H1 (cell line): ENCODE measurements around the gene RHOV. TPM values are rescaled to one million over a fixed set of nuclear protein-coding genes. Genes with fewer than 3 reads are reported as not detected.

Source experiments
- CTCF ChIA-PET: fragments of 300-600 bp; sonication (Branson Sonifier 250); formaldehyde crosslinking; loops from one replicate; lab custom pipeline; 2021; ENCODE audit not compliant: partially characterized antibody; lab: Charles Lee
- POLR2A ChIA-PET: fragments of 300-600 bp; sonication (Branson Sonifier 250); formaldehyde crosslinking; loops from one replicate; lab custom pipeline; 2021; ENCODE audit warnings: inconsistent platforms; ENCODE audit not compliant: partially characterized antibody; lab: Charles Lee
- DNase-seq, 2 experiments: peaks; one replicate each; pipeline versions ENCODE4 v3.0.0 to v3.0.0-alpha.2; 2010 to 2022; ENCODE audit warnings: low spot score in 2 of 2, low read depth in 1 of 2, mixed read lengths in 1 of 2
- FAIRE-seq: peaks from 2 replicates; lab custom pipeline; 2011; peaks lifted over from hg19 to GRCh38; lab: Jason Lieb, UNC
- H2AFZ ChIP-seq: 2 replicates; pipeline ENCODE4 v1.8.1; 2012; ENCODE audit warnings: low read length, inconsistent platforms
- H2AK5ac ChIP-seq: 2 replicates; pipeline ENCODE4 v1.6.1; 2013; ENCODE audit warnings: low read depth, low read length
- H2BK120ac ChIP-seq: replicated peaks from 2 replicates; pipeline ENCODE3; 2013; ENCODE audit warnings: low read depth, low read length, inconsistent platforms
- H2BK12ac ChIP-seq: 2 replicates; pipeline ENCODE4 v1.6.1; 2013; ENCODE audit warnings: low read depth, low read length
- H2BK15ac ChIP-seq: 2 replicates; pipeline ENCODE4 v1.6.1; 2013; ENCODE audit warnings: low read length
- H2BK20ac ChIP-seq: 2 replicates; pipeline ENCODE4 v1.6.1; 2013; ENCODE audit warnings: low read length
- H2BK5ac ChIP-seq: 2 replicates; pipeline ENCODE4 v1.6.1; 2013; ENCODE audit warnings: low read depth, low read length
- H3K14ac ChIP-seq: 2 replicates; pipeline ENCODE4 v1.6.1; 2013; ENCODE audit warnings: inconsistent platforms; ENCODE audit not compliant: insufficient read length
- H3K18ac ChIP-seq: 2 replicates; pipeline ENCODE4 v1.6.1; 2013; ENCODE audit warnings: low read length; ENCODE audit errors: extremely low read depth
- H3K23ac ChIP-seq: 2 replicates; pipeline ENCODE4 v1.6.1; 2013; ENCODE audit warnings: inconsistent platforms; ENCODE audit not compliant: insufficient read length
- H3K23me2 ChIP-seq: 2 replicates; pipeline ENCODE4 v1.6.1; 2013; ENCODE audit warnings: low read depth, low read length
- H3K27ac ChIP-seq: 2 replicates; pipeline ENCODE4 v1.6.1; 2011; ENCODE audit warnings: low read depth, low read length, inconsistent platforms
- H3K27me3 ChIP-seq, 4 experiments: replicated peaks in 1 of 4; 1 replicate in 1 of 4; 2 replicates in 3 of 4; pipeline versions ENCODE4 v1.6.1 to v1.8.1; 2011 to 2013; ENCODE audit warnings: low read length in 3 of 4, mild to moderate bottlenecking in 3 of 4, inconsistent platforms in 2 of 4, mixed read lengths in 2 of 4, moderate library complexity in 1 of 4; ENCODE audit not compliant: control insufficient read depth in 3 of 4, insufficient read depth in 3 of 4; ENCODE audit errors: extremely low read depth in 1 of 4
- H3K36me3 ChIP-seq, 4 experiments: 2 replicates each; pipeline versions ENCODE4 v1.6.1 to v1.8.1; 2011 to 2013; ENCODE audit warnings: mild to moderate bottlenecking in 4 of 4, low read length in 3 of 4, moderate library complexity in 2 of 4, control low read depth in 1 of 4, inconsistent platforms in 1 of 4; ENCODE audit not compliant: insufficient read depth in 4 of 4, control insufficient read depth in 2 of 4
- H3K4ac ChIP-seq: replicated peaks from 2 replicates; pipeline ENCODE3; 2013; ENCODE audit warnings: low read length, low read depth, mixed read lengths, inconsistent platforms; ENCODE audit not compliant: insufficient read length
- H3K4me1 ChIP-seq, 4 experiments: replicated peaks in 1 of 4; 1 replicate in 1 of 4; 2 replicates in 3 of 4; pipeline versions ENCODE4 v1.6.1 to v1.8.1; 2011 to 2013; ENCODE audit warnings: low read length in 3 of 4, inconsistent platforms in 2 of 4, mixed read lengths in 1 of 4; ENCODE audit not compliant: insufficient read depth in 4 of 4, control insufficient read depth in 3 of 4
- H3K4me2 ChIP-seq, 2 experiments: 2 replicates each; pipeline versions ENCODE4 v1.6.1 to v1.8.1; 2011 to 2013; ENCODE audit warnings: low read depth in 2 of 2, low read length in 2 of 2, control low read depth in 1 of 2, inconsistent platforms in 1 of 2, mild to moderate bottlenecking in 1 of 2; ENCODE audit not compliant: insufficient read depth in 1 of 2
- H3K4me3 ChIP-seq, 4 experiments: fragments of 200-600, 300-600 bp in 1 of 4; sonication (generic), shearing (Covaris generic), sonication (Bioruptor Twin) in 1 of 4; 2 replicates each; pipeline versions ENCODE4 v1.5.1 to v1.8.1; 2011 to 2016; ENCODE audit warnings: low read length in 4 of 4, low read depth in 3 of 4, control low read depth in 2 of 4, inconsistent platforms in 2 of 4, mild to moderate bottlenecking in 2 of 4, mixed read lengths in 1 of 4, moderate library complexity in 1 of 4; ENCODE audit not compliant: insufficient read depth in 2 of 4; ENCODE audit errors: extremely low read depth in 1 of 4
- H3K56ac ChIP-seq: replicated peaks from 2 replicates; pipeline ENCODE3; 2013; ENCODE audit warnings: low read depth, mild to moderate bottlenecking, mixed read lengths, low read length, inconsistent platforms; ENCODE audit not compliant: insufficient read length
- H3K79me1 ChIP-seq: 2 replicates; pipeline ENCODE4 v1.6.1; 2013; ENCODE audit warnings: low read depth, low read length, control low read depth
- H3K79me2 ChIP-seq, 2 experiments: 2 replicates each; pipeline versions ENCODE4 v1.6.1 to v1.8.1; 2012 to 2013; ENCODE audit warnings: low read length in 2 of 2, mild to moderate bottlenecking in 2 of 2, inconsistent platforms in 1 of 2; ENCODE audit not compliant: insufficient read depth in 2 of 2, control insufficient read depth in 1 of 2
- H3K9ac ChIP-seq, 4 experiments: replicated peaks in 1 of 4; 1 replicate in 1 of 4; 2 replicates in 3 of 4; pipeline versions ENCODE4 v1.6.1 to v1.8.1; 2011 to 2013; ENCODE audit warnings: low read depth in 3 of 4, low read length in 3 of 4, control low read depth in 2 of 4, mild to moderate bottlenecking in 2 of 4, moderate library complexity in 2 of 4, inconsistent platforms in 1 of 4; ENCODE audit errors: extremely low read depth in 1 of 4
- H3K9me3 ChIP-seq, 2 experiments: 2 replicates each; pipeline versions ENCODE4 v1.6.1 to v1.8.1; 2012 to 2013; ENCODE audit warnings: mild to moderate bottlenecking in 2 of 2, moderate library complexity in 2 of 2, control low read depth in 1 of 2, inconsistent platforms in 1 of 2, low read depth in 1 of 2, low read length in 1 of 2, mixed read lengths in 1 of 2; ENCODE audit not compliant: insufficient read depth in 2 of 2
- H4K20me1 ChIP-seq, 2 experiments: replicated peaks in 1 of 2; 2 replicates each; pipeline versions ENCODE3 to v1.8.1; 2011 to 2013; ENCODE audit warnings: inconsistent platforms in 2 of 2, low read length in 2 of 2, mild to moderate bottlenecking in 1 of 2; ENCODE audit not compliant: insufficient read depth in 2 of 2, control insufficient read depth in 1 of 2
- H4K5ac ChIP-seq: 2 replicates; pipeline ENCODE4 v1.6.1; 2013; ENCODE audit warnings: low read length, low read depth, mixed read lengths, inconsistent platforms; ENCODE audit not compliant: insufficient read length
- H4K8ac ChIP-seq: 2 replicates; pipeline ENCODE4 v1.8.0; 2013; ENCODE audit warnings: mild to moderate bottlenecking, moderate library complexity, low read length, inconsistent platforms; ENCODE audit not compliant: insufficient read depth; ENCODE audit errors: extremely low read depth
- H4K91ac ChIP-seq: replicated peaks from 2 replicates; pipeline ENCODE3; 2013; ENCODE audit warnings: low read length, mixed read lengths, inconsistent platforms; ENCODE audit not compliant: insufficient read length
- CREB1 ChIP-seq: IDR thresholded peaks from 2 replicates; pipeline ENCODE4 v1.6.1; 2012; ENCODE audit warnings: inconsistent platforms
- GTF2F1 ChIP-seq: IDR thresholded peaks from 2 replicates; pipeline ENCODE4 v1.6.1; 2012; ENCODE audit warnings: low read depth, low read length, improper control_type of control experiment, borderline replicate concordance
- JUN ChIP-seq: IDR thresholded peaks from 2 replicates; pipeline ENCODE4 v1.6.1; 2011; ENCODE audit warnings: low read depth, mild to moderate bottlenecking, improper control_type of control experiment, low read length
- KDM4A ChIP-seq: IDR thresholded peaks from one replicate; pipeline ENCODE4 v1.7.1; 2012; ENCODE audit warnings: low read depth, mild to moderate bottlenecking, moderate library complexity, low read length, inconsistent platforms; ENCODE audit not compliant: severe bottlenecking
- MAFK ChIP-seq: IDR thresholded peaks from 2 replicates; pipeline ENCODE4 v1.6.1; 2012; ENCODE audit warnings: low read depth, mild to moderate bottlenecking, improper control_type of control experiment, low read length
- POLR2A ChIP-seq, 2 experiments: IDR thresholded peaks; 1 replicate in 1 of 2; 2 replicates in 1 of 2; pipeline ENCODE4 v1.6.1; 2011; ENCODE audit warnings: low read depth in 2 of 2, low read length in 2 of 2, mild to moderate bottlenecking in 2 of 2; ENCODE audit errors: control extremely low read depth in 1 of 2
- RXRA ChIP-seq: IDR thresholded peaks from 2 replicates; pipeline ENCODE4 v1.6.1; 2011; ENCODE audit warnings: low read depth, mild to moderate bottlenecking, low read length, moderate library complexity; ENCODE audit not compliant: insufficient read depth
- SAP30 ChIP-seq: fragments of 300-600 bp; sonication (generic); IDR thresholded peaks from 2 replicates; pipeline ENCODE4 v1.7.1; 2012; ENCODE audit warnings: low read length, moderate library complexity, mild to moderate bottlenecking, inconsistent platforms; ENCODE audit not compliant: insufficient read depth, insufficient replicate concordance
- SIX5 ChIP-seq: IDR thresholded peaks from 2 replicates; pipeline ENCODE4 v1.6.1; 2011; ENCODE audit warnings: mild to moderate bottlenecking, low read depth, low read length
- SP1 ChIP-seq: IDR thresholded peaks from 2 replicates; pipeline ENCODE4 v1.6.1; 2011; ENCODE audit warnings: low read depth, low read length
- WGBS, 2 experiments: shearing (Covaris generic) in 1 of 2; methylation state at CpG; one replicate each; pipeline versions ENCODE4 v1.1.6 to v1.1.7; 2013 to 2015; ENCODE audit warnings: low lambda C conversion rate in 2 of 2, mixed read lengths in 2 of 2, inconsistent platforms in 1 of 2, low coverage in 1 of 2, missing lambda C conversion rate in 1 of 2; ENCODE audit not compliant: insufficient replicate concordance in 2 of 2, insufficient coverage in 1 of 2, insufficient read length in 1 of 2; ENCODE audit errors: extremely low coverage in 1 of 2, missing lambda C conversion rate in 1 of 2; 5-methylcytosine and 5-hydroxymethylcytosine counted together
- polyA plus RNA-seq, 7 experiments: library from polyadenylated mRNA; depleted of rRNA in 3 of 7; stranded (reverse) in 5 of 7; unstranded in 2 of 7; fragments of >200 nt in 5 of 7; fragments of 200-250 nt in 2 of 7; gene quantifications; 1 replicate in 5 of 7; 2 replicates in 1 of 7; 4 replicates in 1 of 7; pipeline versions ENCODE4 v1.2.1 to v1.2.3, GENCODE V29; 2011 to 2013; ENCODE audit warnings: missing spikeins in 2 of 7, mixed read lengths in 2 of 7
- total RNA-seq: library from RNA; stranded (reverse); fragmentation: NEBNext Ultra II Directional; extraction: Animal tissue kit (Norgen Biotek cat#: 25700); gene quantifications from 2 replicates; pipeline ENCODE4 v1.2.1, GENCODE V29; 2021
- TF ChIP-seq, protein P1 (sequence below): IDR thresholded peaks from 2 replicates; pipeline ENCODE4 v1.6.1; 2012; ENCODE audit warnings: low read length, inconsistent platforms
- TF ChIP-seq, protein P2 (sequence below): IDR thresholded peaks from 2 replicates; pipeline ENCODE4 v1.6.1; 2012; ENCODE audit warnings: inconsistent platforms

RHOV gene
- total and polyA plus RNA-seq, 2 of the 8 experiments (the other 6 are each of a cell fraction or from before 2014, with no cell fraction given), result 1.5 to 2.7 TPM

DNA sequence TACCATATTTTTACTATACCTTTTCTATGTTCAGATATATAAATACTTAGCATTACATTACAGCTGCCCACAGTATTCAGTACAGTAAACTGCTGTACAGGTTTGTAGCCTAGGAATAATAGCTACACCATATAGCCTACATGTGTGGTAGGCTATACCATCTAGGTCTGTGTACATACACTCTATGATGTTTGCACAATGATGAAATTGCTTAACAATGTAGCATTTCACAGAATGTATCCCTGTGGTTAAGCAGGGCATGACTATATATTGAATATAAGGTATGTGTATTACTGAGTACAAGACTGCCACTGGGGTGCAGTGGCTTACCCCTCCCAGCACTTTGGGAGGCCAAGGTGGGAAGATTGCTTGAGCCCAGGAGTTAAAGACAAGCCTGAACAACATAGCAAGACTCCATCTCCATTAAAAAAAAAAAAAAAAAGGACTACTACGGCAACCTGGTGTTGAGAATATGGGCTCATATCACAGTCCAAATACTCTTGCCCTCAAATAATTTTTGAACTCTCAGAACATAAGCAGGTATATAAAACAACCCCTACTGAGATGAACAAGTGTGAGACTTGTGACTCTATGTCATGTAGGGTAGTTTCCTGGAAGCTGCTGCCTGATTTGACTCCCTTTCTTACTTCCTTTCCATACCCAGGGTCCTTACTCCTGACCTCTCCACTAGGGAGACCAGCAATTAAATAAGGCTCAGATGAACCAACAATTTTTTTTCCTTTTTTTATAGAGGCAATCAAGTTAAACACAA lies 50.3 kb downstream of the RHOV start:
- Histone ChIP-seq H3K23me2 (no peaks in the 10 kb centered on the region), H3K27ac (no peak overlapping the region), H4K20me1 (no peaks in the 10 kb centered on the region), H2BK120ac (no peak overlapping the region), H2BK15ac (no peak overlapping the region), H3K79me2 (no peaks in the 10 kb centered on the region), H3K36me3 (no peaks in the 10 kb centered on the region), H4K5ac (no peak overlapping the region), H2BK5ac (no peak overlapping the region), H3K14ac (no peak overlapping the region), H3K56ac (no peak overlapping the region), H3K27me3 (no peaks in the 10 kb centered on the region), H3K23ac (no peak overlapping the region), H4K8ac (no peak overlapping the region), H2BK12ac (no peak overlapping the region), H3K4me3 (no peak overlapping the region), H3K18ac (no peak overlapping the region), H3K4ac (no peak overlapping the region), H2AFZ (no peak overlapping the region), H3K4me2 (no peak overlapping the region), H3K4me1 (no peaks in the 10 kb centered on the region), H4K91ac (no peak overlapping the region), H3K79me1 (no peaks in the 10 kb centered on the region), H2BK20ac (no peak overlapping the region), H2AK5ac (no peak overlapping the region), H3K9ac (no peak overlapping the region), H3K9me3 (no peaks in the 10 kb centered on the region)
- DNase-seq, result no peak
- FAIRE-seq, result no peak
- WGBS, 2 experiments, result 86% methylated on average over 1 of the region's 1 CpG; no CpG with 5 or more reads in 1 of the 2 experiments
- ChIA-PET POLR2A (no interaction called here), CTCF (interaction anchor here (2.0 kb wide), 1 partner anchor 34 kb away, joined by 5 read pairs; no protein-coding TSS in a partner anchor)
- TF ChIP-seq POLR2A (IDR thresholded peaks at IDR 0.05; ENCODE audit: control extremely low read depth in 1 of 2, low read depth in 2 of 2, low read length in 2 of 2) (no peak), JUN (no peak), KDM4A (no peak), MAFK (no peak), RXRA (no peak), SP1 (no peak), GTF2F1 (no peak), CREB1 (no peak), SAP30 (no peak), SIX5 (no peak)
- TF ChIP-seq, protein P1, sequence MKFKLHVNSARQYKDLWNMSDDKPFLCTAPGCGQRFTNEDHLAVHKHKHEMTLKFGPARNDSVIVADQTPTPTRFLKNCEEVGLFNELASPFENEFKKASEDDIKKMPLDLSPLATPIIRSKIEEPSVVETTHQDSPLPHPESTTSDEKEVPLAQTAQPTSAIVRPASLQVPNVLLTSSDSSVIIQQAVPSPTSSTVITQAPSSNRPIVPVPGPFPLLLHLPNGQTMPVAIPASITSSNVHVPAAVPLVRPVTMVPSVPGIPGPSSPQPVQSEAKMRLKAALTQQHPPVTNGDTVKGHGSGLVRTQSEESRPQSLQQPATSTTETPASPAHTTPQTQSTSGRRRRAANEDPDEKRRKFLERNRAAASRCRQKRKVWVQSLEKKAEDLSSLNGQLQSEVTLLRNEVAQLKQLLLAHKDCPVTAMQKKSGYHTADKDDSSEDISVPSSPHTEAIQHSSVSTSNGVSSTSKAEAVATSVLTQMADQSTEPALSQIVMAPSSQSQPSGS, result no peak
- TF ChIP-seq, protein P2, sequence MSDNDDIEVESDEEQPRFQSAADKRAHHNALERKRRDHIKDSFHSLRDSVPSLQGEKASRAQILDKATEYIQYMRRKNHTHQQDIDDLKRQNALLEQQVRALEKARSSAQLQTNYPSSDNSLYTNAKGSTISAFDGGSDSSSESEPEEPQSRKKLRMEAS, result no peak
